ENCODE data around the gene CDON.
"Not testable (repeated sequence)": the region's sequence is repeated elsewhere in the genome, so short reads cannot be mapped to it uniquely, and the experiment has no call there.

CDON gene

DNA sequence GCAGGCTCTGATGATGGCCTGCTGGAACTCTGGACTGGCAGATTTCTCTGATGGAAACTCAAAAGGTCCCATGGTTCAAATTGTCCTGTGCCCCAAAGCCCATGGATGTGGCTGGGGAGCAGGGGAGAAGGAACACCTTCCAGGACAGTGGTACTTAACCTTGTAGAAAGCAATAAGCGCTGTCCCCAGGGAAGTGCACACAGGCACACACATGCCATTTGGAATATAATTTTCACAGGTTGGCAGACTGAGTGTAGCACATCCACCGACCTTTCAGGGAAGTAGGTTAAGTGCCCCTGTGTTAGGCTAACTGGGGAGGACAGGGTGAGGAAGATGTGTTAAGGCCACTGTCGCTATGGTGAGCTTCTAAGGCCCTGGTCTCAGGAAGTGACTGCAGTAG, 140.5 kb downstream of the CDON start:
- no peak for DNase-seq

- no peak for DNase-seq
Observed at GRCh38 chr11:125921042-125921441, 141.6 kb downstream of the CDON start.

- no peak for DNase-seq
Observed at GRCh38 chr11:125918140-125918840, 144.4 kb downstream of the CDON start.

- no peak for DNase-seq
Observed at GRCh38 chr11:125916683-125917347, 145.9 kb downstream of the CDON start.

- not testable (repeated sequence) for DNase-seq
Observed at GRCh38 chr11:125914601-125915000, 148.1 kb downstream of the CDON start.

GRCh38 chr11:125910226-125910849, 152.3 kb downstream of the CDON start:
- no peak for DNase-seq
